Psoas muscle (tissue), 8 donors: ENCODE measurements around the gene RGS1. TPM values are rescaled to one million over a fixed set of nuclear protein-coding genes. Genes with fewer than 3 reads are reported as not detected.
"Not testable (repeated sequence)": the region's sequence is repeated elsewhere in the genome, so short reads cannot be mapped to it uniquely, and the experiment has no call there.

Source experiments
- ATAC-seq, 4 donors: fragments of 200-7000 bp; cut with Tn5 transposase; one replicate each; pipeline ENCODE4 v1.9.1; 2020; ENCODE audit warnings: moderate library complexity in 3 of 4, mild to moderate bottlenecking in 2 of 4
- DNase-seq, 2 donors: peaks; one replicate each; pipeline ENCODE4 v3.0.0-alpha.2; 2020
- H3K27ac ChIP-seq: fragments of 200-600 bp; one replicate; pipeline ENCODE4 v1.8.0; 2022
- H3K27me3 ChIP-seq, 3 donors: fragments of 200-600 bp in 1 of 3; one replicate each; pipeline versions ENCODE4 v1.6.1 to v1.8.0; 2013 to 2022; ENCODE audit warnings: low read length in 2 of 3, mild to moderate bottlenecking in 2 of 3, moderate library complexity in 1 of 3; ENCODE audit not compliant: insufficient read depth in 3 of 3
- H3K36me3 ChIP-seq, 2 donors: fragments of 200-600 bp in 1 of 2; one replicate each; pipeline versions ENCODE4 v1.6.1 to v1.8.0; 2013 to 2022; ENCODE audit warnings: low read depth in 1 of 2, mild to moderate bottlenecking in 1 of 2, moderate library complexity in 1 of 2; ENCODE audit not compliant: insufficient read depth in 1 of 2
- H3K4me1 ChIP-seq: fragments of 200-600 bp; one replicate; pipeline ENCODE4 v1.8.0; 2022
- H3K4me3 ChIP-seq: fragments of 200-600 bp; one replicate; pipeline ENCODE4 v1.8.0; 2022; ENCODE audit warnings: mild to moderate bottlenecking
- H3K9me3 ChIP-seq: fragments of 200-600 bp; one replicate; pipeline ENCODE4 v1.8.0; 2022
- WGBS, 3 donors: extraction: QIAGEN DNeasy Blood & Tissue Kit; methylation state at CpG; one replicate each; pipeline versions ENCODE4 v1.1.6 to v1.1.7; 2013; 5-methylcytosine and 5-hydroxymethylcytosine counted together
- intact Hi-C, 2 donors: fragments of 100-400 bp; cut with DNase I; formaldehyde crosslinking; loops; one replicate each; pipeline versions ENCODE4 v1.11.0 to v1.14.2; 2022
- polyA plus RNA-seq, 3 donors: library from polyadenylated mRNA; stranded (reverse); fragments of 200-250 nt; gene quantifications; one replicate each; pipeline ENCODE4 v1.2.3, GENCODE V29; 2013
- total RNA-seq, 4 donors: library from RNA; stranded (reverse); fragmentation: NEBNext Ultra II Directional in 2 of 4; extraction: Animal tissue kit (Norgen Biotek cat#: 25700) in 2 of 4; gene quantifications; one replicate each; pipeline versions ENCODE4 v1.2.1 to v1.2.4, GENCODE V29; 2021 to 2023
- TF ChIP-seq, protein P1 (sequence below): fragments of 200-600 bp; IDR thresholded peaks from one replicate; pipeline ENCODE4 v1.8.0; 2022; ENCODE audit warnings: antibody characterized with exemption
- donor health status: healthy with polysubstance abuse.
- donor health status: DM: no; HTN: no; CAD: no; lungs with moderate emphysema.
- donor health status: Bipolar disorder and iron deficiency.
- donor health status: healthy.
- donor health status: DM: yes; HTN: yes; CAD: no.
- donor health status: DM: no; HTN: no; CAD: no.
- donor health status: DM: no; HTN: no; CAD: no.
- donor health status: DM: yes; HTN: yes; CAD: no.

Gene RGS1
- total and polyA plus RNA-seq, 7 donors = 0.06 to 1.7 (median 1.3) TPM

- DNase-seq (no peak), ATAC-seq (no peak)
- no peaks in the 10 kb centered on the region for H3K4me1 ChIP-seq
- no peaks in the 10 kb centered on the region for H3K36me3 ChIP-seq
- WGBS, 3 donors = 86 to 97% (median 95%) methylated on average over 1 of the region's 1 CpG
- TF ChIP-seq, protein P1, sequence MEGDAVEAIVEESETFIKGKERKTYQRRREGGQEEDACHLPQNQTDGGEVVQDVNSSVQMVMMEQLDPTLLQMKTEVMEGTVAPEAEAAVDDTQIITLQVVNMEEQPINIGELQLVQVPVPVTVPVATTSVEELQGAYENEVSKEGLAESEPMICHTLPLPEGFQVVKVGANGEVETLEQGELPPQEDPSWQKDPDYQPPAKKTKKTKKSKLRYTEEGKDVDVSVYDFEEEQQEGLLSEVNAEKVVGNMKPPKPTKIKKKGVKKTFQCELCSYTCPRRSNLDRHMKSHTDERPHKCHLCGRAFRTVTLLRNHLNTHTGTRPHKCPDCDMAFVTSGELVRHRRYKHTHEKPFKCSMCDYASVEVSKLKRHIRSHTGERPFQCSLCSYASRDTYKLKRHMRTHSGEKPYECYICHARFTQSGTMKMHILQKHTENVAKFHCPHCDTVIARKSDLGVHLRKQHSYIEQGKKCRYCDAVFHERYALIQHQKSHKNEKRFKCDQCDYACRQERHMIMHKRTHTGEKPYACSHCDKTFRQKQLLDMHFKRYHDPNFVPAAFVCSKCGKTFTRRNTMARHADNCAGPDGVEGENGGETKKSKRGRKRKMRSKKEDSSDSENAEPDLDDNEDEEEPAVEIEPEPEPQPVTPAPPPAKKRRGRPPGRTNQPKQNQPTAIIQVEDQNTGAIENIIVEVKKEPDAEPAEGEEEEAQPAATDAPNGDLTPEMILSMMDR = no peak
- H3K27me3 ChIP-seq = no peaks in the 10 kb centered on the region
- no peak overlapping the region for H3K4me3 ChIP-seq
- H3K27ac ChIP-seq = no peak overlapping the region
- intact Hi-C loops = no loop called here
- H3K9me3 ChIP-seq = no peaks in the 10 kb centered on the region
These were observed 45.8 kb upstream of the RGS1 start for GRCh38 chr1:192529811-192530210.

- no peaks in the 10 kb centered on the region for H3K36me3 ChIP-seq
- intact Hi-C loops = no loop called here
- TF ChIP-seq, protein P1 = no peak
- H3K4me3 ChIP-seq = no peak overlapping the region
- H3K27me3 ChIP-seq = no peaks in the 10 kb centered on the region
- H3K4me1 ChIP-seq = no peaks in the 10 kb centered on the region
- DNase-seq (no peak), ATAC-seq (peak in 1 of 4 donors; percentile 33)
- 48 to 64% (median 60%) methylated on average over 2 of the region's 2 CpGs for WGBS, 3 donors
- H3K9me3 ChIP-seq = no peaks in the 10 kb centered on the region
- H3K27ac ChIP-seq = no peak overlapping the region
These were observed 45.3 kb upstream of the RGS1 start for GRCh38 chr1:192530254-192530653.

- H3K4me1 ChIP-seq, H3K36me3 ChIP-seq, H3K4me3 ChIP-seq, intact Hi-C loops, H3K9me3 ChIP-seq, H3K27ac ChIP-seq, H3K27me3 ChIP-seq: not testable (repeated sequence)
- peak in 1 of 2 donors; percentile 21 for DNase-seq
- ATAC-seq = peak in 1 of 4 donors; percentile 27
- 90 to 94% (median 94%) methylated on average over 6 of the region's 6 CpGs for WGBS, 3 donors
These were observed 44.4 kb upstream of the RGS1 start for GRCh38 chr1:192531037-192531703.

DNA sequence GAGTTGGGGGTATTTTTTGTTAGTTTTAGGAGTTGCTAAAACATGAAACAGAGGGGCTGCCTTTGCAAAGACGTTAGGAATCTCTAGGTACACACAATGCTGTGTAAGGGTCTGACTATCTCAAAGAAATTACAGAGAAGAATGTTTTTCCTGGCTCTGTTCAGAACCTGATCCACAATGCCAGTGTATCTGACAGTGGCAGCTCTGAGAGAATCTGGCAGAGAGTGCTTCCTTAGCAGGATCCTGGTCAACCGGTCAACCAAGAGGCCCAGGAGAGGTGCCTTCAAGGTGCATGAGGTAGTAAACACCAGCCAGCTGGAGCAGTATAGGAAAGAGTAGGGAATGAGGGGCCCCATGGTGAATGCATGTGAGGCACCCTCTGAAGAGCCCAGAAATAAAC is 40.9 kb upstream of the RGS1 start:
- Histone ChIP-seq H3K9me3 (no peaks in the 10 kb centered on the region), H3K36me3 (no peaks in the 10 kb centered on the region), H3K27me3 (no peaks in the 10 kb centered on the region), H3K27ac (no peak overlapping the region), H3K4me3 (no peak overlapping the region), H3K4me1 (no peaks in the 10 kb centered on the region)
- WGBS, 3 donors = 48 to 53% (median 52%) methylated on average over 2 of the region's 2 CpGs
- TF ChIP-seq, protein P1 = no peak
- intact Hi-C loops = no loop called here
- DNase-seq (no peak), ATAC-seq (no peak)

DNA sequence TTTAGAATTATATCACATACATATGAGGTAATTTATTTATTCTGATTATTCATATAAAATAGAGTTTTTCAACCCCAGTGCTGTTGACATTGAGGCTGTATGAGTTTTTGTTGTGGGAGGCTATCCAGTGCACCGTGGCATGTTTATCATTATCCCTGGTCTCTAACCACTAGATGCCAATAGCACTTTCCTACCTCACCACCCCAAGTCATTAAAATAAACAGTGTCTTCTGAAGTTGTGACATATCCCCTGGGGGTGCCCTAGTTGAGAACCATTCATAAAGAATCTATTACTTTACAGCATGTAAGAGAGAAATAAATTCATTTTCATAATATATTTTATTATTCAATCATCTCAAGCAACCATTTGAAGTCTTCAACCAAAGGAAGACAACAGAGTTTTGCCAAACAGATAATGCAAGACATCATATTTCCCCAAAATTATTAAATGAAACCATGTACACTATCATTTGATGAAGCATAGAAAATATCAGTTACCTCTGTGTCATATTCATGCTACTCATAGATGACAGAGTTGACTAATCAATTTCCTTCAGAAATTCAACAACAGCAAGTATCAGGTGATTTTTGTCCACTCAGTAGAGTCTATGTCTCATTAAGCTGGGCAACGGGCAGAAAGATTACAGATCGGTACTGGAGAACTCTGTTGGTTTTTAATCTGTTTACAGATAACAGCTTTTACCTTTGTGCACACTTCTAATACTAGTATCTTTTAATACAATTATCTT is 39.5 kb upstream of the RGS1 start:
- DNase-seq = no peak
- intact Hi-C loops = no loop called here
- TF ChIP-seq, protein P1 = no peak
- Histone ChIP-seq H3K27ac (no peak overlapping the region), H3K4me3 (no peak overlapping the region), H3K27me3 (no peaks in the 10 kb centered on the region), H3K9me3 (no peaks in the 10 kb centered on the region), H3K36me3 (no peaks in the 10 kb centered on the region), H3K4me1 (no peaks in the 10 kb centered on the region)
- WGBS, 3 donors = 86 to 95% (median 87%) methylated on average over 3 of the region's 3 CpGs
- no peak for ATAC-seq
